Cardiac fibroblast (primary cell): ENCODE measurements around the gene DVL1.

ENCODE experiments used
- DNase-seq, 2 donors: peaks; one replicate each; pipeline versions ENCODE4 v3.0.0 to v3.0.0-alpha.2; 2010; ENCODE audit warnings: low read depth in 2 of 2
- H3K4me3 ChIP-seq, 2 donors: replicated peaks in 1 of 2; 1 replicate in 1 of 2; 2 replicates in 1 of 2; pipeline ENCODE4 v1.5.1; 2011; ENCODE audit warnings: low read depth in 2 of 2, low read length in 2 of 2, mild to moderate bottlenecking in 2 of 2, moderate library complexity in 1 of 2
- TF ChIP-seq, protein P1 (sequence below): IDR thresholded peaks from one replicate; pipeline ENCODE4 v1.5.1; 2011; ENCODE audit warnings: low read depth, mild to moderate bottlenecking, low read length, inconsistent platforms

Gene DVL1

DNA sequence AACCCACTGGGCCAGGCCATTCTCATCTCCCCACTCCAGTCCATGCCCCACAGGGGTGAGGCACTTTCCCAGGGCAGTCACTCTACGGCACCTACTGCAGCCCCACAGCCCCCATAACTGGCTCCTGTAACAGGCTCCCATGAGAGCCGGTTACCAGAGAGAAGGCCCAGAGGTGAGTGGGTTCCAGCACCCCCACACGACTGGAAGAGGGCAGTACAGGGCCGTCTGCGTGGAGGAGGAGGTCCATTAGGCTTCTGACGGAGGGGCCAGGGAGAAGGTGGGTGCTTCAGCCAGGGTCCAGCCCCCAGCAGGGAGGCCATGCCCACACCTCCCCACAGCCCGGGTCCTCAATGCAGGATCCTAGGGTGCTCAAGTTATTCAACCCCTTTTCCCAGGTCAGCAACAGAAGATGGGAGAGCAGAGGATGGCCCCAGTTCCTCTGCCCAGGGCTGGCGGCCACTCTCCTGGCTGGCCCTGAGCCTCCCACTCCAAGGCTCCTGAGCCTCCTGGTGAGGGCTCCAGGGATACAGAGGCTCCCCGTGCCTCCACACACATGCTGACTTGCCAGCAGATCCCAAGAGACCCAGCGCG lies 43.1 kb downstream of the DVL1 start:
- H3K4me3 ChIP-seq = peak overlapping the region; percentile 61 to 79
- TF ChIP-seq, protein P1, sequence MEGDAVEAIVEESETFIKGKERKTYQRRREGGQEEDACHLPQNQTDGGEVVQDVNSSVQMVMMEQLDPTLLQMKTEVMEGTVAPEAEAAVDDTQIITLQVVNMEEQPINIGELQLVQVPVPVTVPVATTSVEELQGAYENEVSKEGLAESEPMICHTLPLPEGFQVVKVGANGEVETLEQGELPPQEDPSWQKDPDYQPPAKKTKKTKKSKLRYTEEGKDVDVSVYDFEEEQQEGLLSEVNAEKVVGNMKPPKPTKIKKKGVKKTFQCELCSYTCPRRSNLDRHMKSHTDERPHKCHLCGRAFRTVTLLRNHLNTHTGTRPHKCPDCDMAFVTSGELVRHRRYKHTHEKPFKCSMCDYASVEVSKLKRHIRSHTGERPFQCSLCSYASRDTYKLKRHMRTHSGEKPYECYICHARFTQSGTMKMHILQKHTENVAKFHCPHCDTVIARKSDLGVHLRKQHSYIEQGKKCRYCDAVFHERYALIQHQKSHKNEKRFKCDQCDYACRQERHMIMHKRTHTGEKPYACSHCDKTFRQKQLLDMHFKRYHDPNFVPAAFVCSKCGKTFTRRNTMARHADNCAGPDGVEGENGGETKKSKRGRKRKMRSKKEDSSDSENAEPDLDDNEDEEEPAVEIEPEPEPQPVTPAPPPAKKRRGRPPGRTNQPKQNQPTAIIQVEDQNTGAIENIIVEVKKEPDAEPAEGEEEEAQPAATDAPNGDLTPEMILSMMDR = peak; percentile 25
- peak in 1 of 2 donors; percentile 25 for DNase-seq

DNA sequence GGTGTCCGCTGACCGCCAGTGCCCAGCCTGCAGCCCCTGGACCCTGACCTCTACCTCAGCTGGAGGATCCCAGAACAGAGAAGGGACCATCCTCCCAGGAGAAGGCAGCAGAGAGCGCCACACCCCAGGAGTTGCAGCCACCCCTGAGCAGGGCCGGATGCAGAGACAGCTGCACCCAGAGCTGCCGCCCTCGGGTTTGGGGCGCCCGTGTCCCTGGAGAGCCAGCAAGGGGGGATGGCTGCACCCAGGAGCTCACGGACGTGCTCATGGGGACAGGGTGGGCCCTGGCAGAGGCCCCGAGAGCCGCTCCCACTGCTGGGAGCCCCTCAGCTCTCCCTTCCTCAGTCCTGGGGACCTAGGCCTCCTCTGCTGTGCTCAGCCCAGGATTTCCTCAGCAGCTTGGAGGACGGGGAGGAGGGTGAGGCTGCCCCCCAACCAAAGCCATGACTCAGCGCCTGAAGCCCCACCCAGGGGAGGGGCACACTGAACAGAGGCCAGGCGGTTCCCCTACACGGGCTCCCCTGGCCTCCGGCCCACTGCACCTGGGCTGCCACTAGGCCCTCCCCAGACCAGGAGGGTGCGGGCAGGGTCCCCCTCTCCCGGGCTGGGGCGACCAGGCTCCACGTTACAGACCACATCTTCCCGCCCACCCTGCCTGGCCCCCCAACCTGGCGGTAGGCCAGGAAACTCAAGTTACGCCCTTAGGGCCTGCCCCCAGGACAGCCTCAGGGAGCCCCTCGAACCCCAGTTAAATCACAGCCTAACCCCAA lies 43.7 kb downstream of the DVL1 start:
- peak overlapping the region; percentile 61 to 79 for H3K4me3 ChIP-seq
- DNase-seq = peak; percentile 73 to 79
- TF ChIP-seq, protein P1 = no peak

DNA sequence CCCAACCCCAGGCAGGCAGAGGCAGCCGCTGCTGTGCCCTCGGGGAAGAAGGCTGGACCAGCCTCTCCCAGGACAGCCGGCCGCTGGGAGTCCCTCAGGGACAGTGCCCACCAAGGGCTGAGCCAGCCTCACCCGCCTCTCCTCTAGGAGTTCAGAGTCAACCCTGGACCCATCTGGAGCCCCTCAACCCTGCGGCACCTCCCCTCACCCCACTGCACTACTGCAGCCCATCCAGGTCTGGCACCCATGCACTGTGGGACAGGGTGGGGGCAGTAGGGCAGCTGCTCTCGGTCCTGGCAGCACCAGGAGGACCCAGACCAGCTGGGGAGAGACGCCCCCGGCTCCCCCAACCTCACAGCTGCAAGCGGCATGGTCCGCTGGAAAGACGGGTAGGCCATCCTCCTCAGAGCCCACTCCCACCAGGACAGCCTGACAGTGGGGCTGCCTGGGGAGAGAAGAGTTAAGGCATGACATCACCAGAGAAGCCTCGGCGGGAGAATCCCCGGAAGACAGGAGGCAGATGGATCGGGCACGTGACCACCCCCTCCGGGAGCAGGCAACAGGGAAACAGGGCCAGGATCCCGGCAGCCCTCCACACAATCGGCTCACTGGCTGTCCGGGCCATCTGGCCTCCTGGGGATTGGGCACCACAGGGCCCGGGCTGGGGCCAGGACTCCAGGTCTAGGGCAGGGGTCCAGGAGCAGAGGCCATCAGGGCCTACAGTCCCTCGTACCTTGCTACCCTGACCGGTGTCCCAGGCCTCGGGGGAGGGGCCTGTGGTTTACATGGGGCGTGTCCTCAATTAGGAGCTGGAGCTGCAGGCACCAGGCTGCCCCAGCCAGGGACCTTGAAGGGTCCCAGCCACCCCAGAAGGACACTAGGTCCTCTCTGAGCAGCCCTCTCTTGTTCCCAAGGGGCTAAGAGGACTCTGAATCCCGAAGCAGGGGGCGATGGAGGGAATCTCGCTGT lies 44.6 kb downstream of the DVL1 start:
- H3K4me3 ChIP-seq = peak overlapping the region; percentile 17 to 79
- DNase-seq = peak; percentile 73 to 79
- TF ChIP-seq, protein P1 = no peak

DNA sequence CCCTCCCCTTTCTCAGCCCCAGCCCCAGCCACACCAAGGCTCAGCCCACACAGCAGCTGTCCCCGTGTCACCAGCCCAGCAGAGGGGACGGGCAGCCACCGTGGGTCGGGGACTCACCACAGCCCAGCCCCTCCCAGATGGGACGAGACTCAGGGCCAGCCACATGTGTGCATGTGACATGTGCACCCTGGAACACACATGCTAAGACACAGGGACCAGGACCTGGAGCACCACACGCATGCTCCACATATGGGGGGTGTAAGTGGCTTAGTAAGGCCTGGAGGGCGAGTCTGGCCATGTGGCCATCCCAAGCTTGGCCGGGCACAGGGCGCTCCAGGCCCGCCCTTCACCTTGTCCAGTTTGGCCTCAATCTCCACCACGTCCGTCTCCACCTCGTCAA lies 45.5 kb downstream of the DVL1 start:
- no peak for DNase-seq
- H3K4me3 ChIP-seq = no peak overlapping the region
- TF ChIP-seq, protein P1 = no peak

DNA sequence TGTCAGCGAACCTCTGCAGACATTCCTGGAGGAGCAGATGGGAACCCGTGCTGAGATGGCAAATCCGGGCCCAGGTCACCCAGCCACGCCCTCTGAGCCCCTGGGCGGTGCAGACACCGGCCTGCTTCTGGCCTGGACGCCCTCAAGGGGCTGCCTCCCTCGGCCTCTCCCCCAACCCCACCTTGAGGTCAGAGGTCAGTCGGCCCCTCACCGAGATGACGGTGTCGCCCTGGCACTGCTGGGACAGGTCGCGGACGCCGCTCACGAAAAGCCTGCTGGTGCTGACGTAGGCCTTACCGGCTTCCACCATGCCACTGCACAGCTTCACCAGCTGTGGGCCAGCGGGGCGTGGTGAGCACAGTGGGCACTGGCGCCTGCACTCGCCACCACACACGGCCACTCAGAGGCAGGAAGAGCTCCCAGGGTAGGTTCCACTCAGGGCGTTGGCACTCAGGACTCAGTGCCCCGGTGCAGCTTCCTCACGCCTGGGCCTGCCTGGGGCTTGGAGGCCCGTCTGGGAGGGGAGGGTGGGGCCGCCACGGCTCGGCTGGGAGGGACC lies 46.2 kb downstream of the DVL1 start:
- TF ChIP-seq, protein P1 = no peak
- no peak for DNase-seq
- H3K4me3 ChIP-seq = no peak overlapping the region

DNA sequence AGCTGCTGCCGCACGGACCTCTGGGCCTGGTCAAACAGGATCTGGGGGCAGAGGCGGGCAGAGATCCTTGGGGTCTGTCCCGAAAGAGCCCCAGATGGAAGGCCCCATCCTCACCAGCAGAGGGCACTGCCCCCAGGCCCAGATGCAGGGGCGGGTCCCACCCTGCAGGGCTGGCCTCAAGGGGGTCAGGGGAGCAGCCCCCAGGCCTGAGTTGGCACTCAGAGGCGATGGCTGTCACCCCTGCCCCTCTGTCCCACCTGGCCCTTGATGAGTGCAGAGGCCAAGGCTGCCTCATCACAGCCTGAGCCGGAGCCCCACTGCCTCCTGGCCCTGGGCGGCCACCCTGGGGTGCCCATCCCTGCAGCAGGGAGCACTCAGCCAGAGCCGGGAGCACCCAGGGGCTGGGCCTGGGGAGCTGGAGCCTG lies 47.2 kb downstream of the DVL1 start:
- TF ChIP-seq, protein P1 = peak; percentile 55
- no peak for DNase-seq
- H3K4me3 ChIP-seq = no peak overlapping the region
